ENCODE data around the gene FBN1. TPM values are rescaled to one million over a fixed set of nuclear protein-coding genes. Genes with fewer than 3 reads are reported as not detected.

The FBN1 gene
- total RNA-seq, 4 donors from 2014 or later = 153 to 266 (median 203) TPM

DNA sequence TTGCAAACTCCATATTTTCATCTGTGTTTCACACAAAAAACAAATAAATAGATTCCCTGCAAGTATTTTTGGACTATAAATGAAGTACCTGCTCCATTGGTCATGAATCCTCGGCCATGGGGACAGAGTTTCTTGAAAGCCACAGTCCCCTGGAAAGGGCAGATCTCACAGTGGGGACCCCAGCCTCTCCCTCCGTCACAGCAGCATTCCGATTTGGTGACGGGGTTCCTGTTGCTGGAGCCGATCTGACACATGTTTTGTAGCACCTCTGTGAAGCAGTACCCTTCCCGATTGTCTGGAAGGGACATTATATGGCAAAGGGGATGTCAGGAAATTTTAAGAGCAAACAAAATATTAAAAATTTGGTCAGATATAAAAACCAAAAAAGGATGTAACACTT, 218.0 kb downstream of the FBN1 start:
- H3K9me3 ChIP-seq = no peaks in the 10 kb centered on the region
- TF ChIP-seq POLR2A (IDR thresholded peaks at IDR 0.05) (no peak), POLR2AphosphoS5 (IDR thresholded peaks at IDR 0.05) (no peak), EP300 (IDR thresholded peaks at IDR 0.05) (no peak)
- TF ChIP-seq, protein P1, sequence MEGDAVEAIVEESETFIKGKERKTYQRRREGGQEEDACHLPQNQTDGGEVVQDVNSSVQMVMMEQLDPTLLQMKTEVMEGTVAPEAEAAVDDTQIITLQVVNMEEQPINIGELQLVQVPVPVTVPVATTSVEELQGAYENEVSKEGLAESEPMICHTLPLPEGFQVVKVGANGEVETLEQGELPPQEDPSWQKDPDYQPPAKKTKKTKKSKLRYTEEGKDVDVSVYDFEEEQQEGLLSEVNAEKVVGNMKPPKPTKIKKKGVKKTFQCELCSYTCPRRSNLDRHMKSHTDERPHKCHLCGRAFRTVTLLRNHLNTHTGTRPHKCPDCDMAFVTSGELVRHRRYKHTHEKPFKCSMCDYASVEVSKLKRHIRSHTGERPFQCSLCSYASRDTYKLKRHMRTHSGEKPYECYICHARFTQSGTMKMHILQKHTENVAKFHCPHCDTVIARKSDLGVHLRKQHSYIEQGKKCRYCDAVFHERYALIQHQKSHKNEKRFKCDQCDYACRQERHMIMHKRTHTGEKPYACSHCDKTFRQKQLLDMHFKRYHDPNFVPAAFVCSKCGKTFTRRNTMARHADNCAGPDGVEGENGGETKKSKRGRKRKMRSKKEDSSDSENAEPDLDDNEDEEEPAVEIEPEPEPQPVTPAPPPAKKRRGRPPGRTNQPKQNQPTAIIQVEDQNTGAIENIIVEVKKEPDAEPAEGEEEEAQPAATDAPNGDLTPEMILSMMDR (IDR thresholded peaks at IDR 0.05) = no peak
- peaks cover 6 to 100% of the 10 kb centered on the region in 2 donors for H3K36me3 ChIP-seq
- H3K4me1 ChIP-seq = peaks cover 0 to 12% (median 2%) of the 10 kb centered on the region in 3 donors
- peak overlapping the region in 3 of 4 donors; percentile 26 to 43 (median 41) for H3K27ac ChIP-seq
- WGBS, 2 donors (ENCODE audit: low coverage in 1 of 2) = 54 to 92% methylated on average over 5 of the region's 6 CpGs
- H3K4me3 ChIP-seq = no peak overlapping the region
- ATAC-seq = no peak
- H3K27me3 ChIP-seq = no peaks in the 10 kb centered on the region

DNA sequence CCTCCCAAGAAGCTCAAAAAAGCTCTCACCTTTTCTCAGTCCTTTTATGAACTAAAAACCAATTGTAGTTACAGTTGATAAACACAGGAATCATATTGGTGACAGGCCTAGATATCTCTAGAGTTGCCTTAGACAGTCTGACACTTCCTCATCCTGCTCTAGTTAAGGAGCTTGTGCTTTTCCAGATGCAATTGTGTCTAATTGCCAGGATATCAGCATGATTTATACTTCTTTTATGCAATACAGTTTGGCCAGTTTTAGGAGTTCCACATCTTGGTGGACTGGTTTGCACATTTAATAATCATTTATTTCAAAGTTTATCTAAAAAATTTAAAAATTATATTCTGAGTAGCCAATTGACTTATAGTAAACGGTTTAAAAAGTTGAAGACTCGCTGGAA, 218.6 kb downstream of the FBN1 start:
- H3K9me3 ChIP-seq = no peaks in the 10 kb centered on the region
- peak; percentile 50 for ATAC-seq
- 32 to 60% methylated on average over 2 of the region's 2 CpGs for WGBS, 2 donors (ENCODE audit: low coverage in 1 of 2)
- H3K27ac ChIP-seq = peak overlapping the region in 1 of 4 donors; percentile 26
- peaks cover 5 to 100% of the 10 kb centered on the region in 2 donors for H3K36me3 ChIP-seq
- TF ChIP-seq, protein P1 (IDR thresholded peaks at IDR 0.05) = no peak
- TF ChIP-seq POLR2A (IDR thresholded peaks at IDR 0.05) = no peak
- TF ChIP-seq POLR2AphosphoS5 (IDR thresholded peaks at IDR 0.05) = no peak
- TF ChIP-seq EP300 (IDR thresholded peaks at IDR 0.05) = no peak
- no peak overlapping the region for H3K4me3 ChIP-seq
- peaks cover 0 to 12% (median 2%) of the 10 kb centered on the region in 3 donors for H3K4me1 ChIP-seq
- no peaks in the 10 kb centered on the region for H3K27me3 ChIP-seq

DNA sequence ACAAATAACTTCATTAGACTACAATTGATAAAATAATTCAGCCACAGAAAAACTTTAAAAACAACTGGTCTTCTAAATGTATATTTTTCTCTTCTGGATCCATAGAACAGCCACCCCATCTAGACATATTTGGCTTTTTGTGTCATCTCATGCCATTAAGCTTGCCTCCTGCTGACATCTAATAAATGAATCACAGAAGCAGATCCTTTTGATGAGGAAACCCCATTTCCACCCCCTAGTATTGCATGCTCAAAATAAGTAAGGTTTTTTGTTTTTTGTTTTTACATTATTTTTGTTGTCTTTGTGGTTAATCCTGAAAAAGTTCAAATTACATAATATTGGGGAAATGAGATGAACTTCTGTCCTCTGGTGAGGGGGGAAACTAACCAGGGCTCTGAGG, 219.5 kb downstream of the FBN1 start:
- no peak for ATAC-seq
- Histone ChIP-seq H3K9me3 (no peaks in the 10 kb centered on the region), H3K27ac (no peak overlapping the region), H3K36me3 (peaks cover 12 to 100% of the 10 kb centered on the region in 2 donors), H3K4me3 (no peak overlapping the region), H3K27me3 (no peaks in the 10 kb centered on the region), H3K4me1 (peaks cover 0 to 12% (median 2%) of the 10 kb centered on the region in 3 donors)
- TF ChIP-seq EP300 (IDR thresholded peaks at IDR 0.05) (no peak), POLR2AphosphoS5 (IDR thresholded peaks at IDR 0.05) (no peak), POLR2A (IDR thresholded peaks at IDR 0.05) (no peak)
- TF ChIP-seq, protein P1 (IDR thresholded peaks at IDR 0.05) = no peak

DNA sequence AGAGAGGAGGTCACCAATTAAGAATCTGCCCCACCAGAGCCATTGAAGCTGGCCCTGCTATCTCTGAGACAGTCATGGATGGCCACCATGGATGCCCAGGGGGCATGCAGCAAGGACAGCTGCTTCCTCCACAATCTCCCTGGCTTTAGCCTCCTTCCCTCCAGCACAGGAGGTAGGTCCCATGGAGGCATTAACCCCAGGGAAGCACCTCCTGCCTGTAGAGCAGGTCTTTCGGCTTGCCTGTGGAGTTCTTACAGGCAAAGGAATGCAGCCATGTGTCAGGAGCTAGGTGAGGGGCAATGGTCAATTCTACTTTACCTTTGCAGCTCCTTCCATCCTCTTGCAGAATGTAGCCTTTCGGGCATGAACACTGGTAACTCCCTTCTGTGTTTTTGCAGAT, 220.5 kb downstream of the FBN1 start:
- H3K9me3 ChIP-seq = no peaks in the 10 kb centered on the region
- H3K27me3 ChIP-seq = no peaks in the 10 kb centered on the region
- H3K36me3 ChIP-seq = peaks cover 12 to 100% of the 10 kb centered on the region in 2 donors
- ATAC-seq = no peak
- peaks cover 0 to 12% (median 2%) of the 10 kb centered on the region in 3 donors for H3K4me1 ChIP-seq
- H3K4me3 ChIP-seq = no peak overlapping the region
- WGBS, 2 donors (ENCODE audit: low coverage in 1 of 2) = 100% methylated on average over 1 of the region's 2 CpGs
- no peak overlapping the region for H3K27ac ChIP-seq
- no peak for TF ChIP-seq EP300 (IDR thresholded peaks at IDR 0.05)
- no peak for TF ChIP-seq POLR2AphosphoS5 (IDR thresholded peaks at IDR 0.05)
- TF ChIP-seq POLR2A (IDR thresholded peaks at IDR 0.05) = no peak
- TF ChIP-seq, protein P1 (IDR thresholded peaks at IDR 0.05) = no peak

DNA sequence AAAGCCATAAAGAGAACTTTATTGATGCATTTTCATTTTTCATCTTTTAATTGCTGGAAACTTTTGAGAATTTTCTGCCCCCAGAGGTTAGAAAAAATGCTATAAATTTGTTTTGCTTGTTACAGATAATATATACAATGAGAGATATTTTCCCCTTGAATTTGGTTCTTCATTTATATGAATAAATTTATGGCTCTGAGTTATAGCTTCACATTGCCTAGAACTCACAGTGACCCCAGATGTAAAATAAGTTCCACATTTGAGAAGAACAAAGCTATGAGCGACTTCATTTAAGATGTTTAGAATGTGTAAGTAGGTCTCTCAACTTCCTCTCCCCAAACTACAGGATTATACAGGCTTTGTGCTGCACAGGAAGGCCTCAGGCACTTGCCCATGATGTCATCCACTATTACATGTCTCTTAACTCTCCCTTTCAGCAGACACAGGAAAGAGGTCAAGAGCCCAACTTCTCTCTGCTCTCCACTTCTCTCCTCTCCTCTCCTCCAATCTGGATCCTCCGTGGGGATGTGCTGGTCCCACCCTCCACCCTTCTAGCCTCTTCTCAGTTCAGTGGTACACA, 221.5 kb downstream of the FBN1 start:
- no peak for ATAC-seq
- TF ChIP-seq, protein P1 (IDR thresholded peaks at IDR 0.05) = no peak
- TF ChIP-seq POLR2A (IDR thresholded peaks at IDR 0.05) = no peak
- no peak for TF ChIP-seq EP300 (IDR thresholded peaks at IDR 0.05)
- TF ChIP-seq POLR2AphosphoS5 (IDR thresholded peaks at IDR 0.05) = no peak
- H3K36me3 ChIP-seq = peaks cover 12 to 100% of the 10 kb centered on the region in 2 donors

More for the DNA sequence above, 221.5 kb downstream of the FBN1 start:
- Histone ChIP-seq H3K27ac (no peak overlapping the region), H3K4me3 (no peak overlapping the region), H3K4me1 (peaks cover 0 to 12% (median 2%) of the 10 kb centered on the region in 3 donors), H3K9me3 (no peaks in the 10 kb centered on the region), H3K27me3 (no peaks in the 10 kb centered on the region)
- 58% methylated on average over 2 of the region's 2 CpGs; no CpG with 5 or more reads in 1 of the 2 donors for WGBS, 2 donors (ENCODE audit: low coverage in 1 of 2)
